ENCODE measurements around the gene FASN.

Gene FASN

DNA sequence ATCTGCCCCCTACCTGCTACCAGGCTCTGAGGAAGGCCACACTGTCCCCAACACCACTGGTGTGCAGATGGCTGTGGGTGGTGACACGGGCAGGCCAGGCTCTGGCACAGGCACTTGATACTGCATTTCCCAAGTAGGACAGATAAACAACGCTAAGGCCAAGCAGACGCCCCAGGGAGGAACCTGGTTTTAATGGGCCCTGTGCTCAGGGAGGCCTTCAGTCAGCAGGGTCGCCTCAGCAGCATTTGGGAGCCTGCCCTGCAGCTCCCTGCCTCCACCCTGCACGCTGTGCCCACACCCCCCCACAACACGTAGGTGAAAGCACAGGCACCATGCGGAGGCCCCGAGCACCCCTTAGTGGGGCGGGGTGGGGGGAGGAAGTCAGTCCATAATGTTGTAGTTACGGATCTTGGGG, 3.3 kb upstream of the FASN start:
- DNase-seq (ENCODE audit: low read depth) = no peak

- DNase-seq (ENCODE audit: low read depth) = no peak
These were observed 2.7 kb upstream of the FASN start for GRCh38 chr17:82100502-82101298.

DNA sequence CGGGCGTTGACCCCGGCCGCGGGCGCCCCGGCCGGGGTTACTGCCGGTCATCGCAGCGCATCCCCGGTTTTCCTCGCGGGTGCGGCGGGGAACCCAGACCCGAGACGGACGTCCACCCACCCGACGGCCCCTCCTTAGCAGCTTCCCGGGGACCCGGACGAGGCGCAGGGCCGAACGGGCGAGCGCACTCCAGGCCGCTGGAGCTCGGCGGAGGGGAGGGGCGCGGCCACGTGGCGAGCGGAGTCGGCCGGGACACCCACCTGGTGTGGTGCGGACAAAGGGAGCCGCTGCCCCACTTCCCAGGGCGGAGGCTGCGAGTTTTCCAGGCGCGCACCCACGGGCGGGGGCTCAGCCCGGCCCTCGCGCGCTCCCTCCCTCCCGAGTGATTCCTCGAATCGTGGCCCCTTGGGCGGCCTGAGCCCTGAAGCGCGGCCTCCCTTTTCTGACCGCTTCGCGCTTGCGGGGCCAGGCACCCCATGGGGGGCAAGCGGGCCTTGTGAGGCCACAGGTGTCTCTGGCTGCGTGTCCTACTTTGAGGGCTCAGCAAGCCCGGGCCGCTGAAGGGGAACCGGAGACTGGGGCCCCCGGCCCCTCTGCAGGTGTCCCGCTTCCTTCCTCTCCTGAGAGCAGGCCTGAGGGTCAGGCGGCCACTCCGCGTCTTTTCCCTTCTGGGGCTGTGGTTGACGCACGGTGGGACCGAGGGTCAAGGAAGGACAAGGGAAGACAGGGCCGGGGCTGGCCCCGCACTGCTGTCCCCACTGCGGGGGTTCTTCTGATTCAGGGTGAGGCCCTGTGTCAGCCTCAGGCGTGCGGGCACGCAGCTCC, 1.1 kb upstream of the FASN start:
- no peak for DNase-seq (ENCODE audit: low read depth)

GRCh38 chr17:82097919-82098168, 192 bp downstream of the FASN start:
- no peak for DNase-seq (ENCODE audit: low read depth)

DNA sequence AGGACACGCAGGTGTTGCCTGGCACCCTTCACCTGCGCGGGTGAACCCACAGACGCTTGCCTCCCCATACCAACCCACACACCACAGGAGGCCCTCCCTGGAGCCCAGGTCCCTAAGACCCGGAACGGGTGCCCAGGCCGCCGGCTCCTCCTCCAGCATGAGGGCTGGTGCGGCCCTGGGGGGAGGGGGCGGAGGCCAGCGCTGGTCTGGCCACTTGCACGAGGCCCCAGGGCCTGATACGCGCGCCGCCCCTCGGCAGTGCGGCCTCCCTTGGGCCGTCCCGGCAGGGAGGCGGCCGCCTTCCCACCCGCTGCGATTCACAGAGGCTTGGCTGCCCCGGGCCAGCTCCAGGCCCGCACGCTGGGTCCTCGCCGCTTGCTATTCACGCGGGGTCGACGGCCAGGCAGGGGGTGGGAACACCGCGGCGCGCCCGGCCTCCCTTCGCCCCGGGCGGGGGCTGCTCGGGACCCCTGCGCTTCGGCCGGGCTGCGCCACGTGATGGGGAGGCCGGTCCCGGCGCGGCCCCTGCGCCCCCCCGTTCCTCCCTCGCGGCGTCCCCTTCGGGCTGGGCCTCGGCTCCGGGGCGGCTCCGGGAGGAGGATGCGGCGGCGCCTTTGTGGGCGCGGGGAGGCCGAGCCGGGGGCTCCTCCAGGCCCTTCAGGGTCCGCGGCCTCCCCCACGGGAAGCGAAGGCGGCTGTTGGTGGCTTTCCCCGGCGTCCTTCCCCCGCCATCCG, 685 bp downstream of the FASN start:
- no peak for DNase-seq (ENCODE audit: low read depth)

GRCh38 chr17:82096709-82097183, 1.3 kb downstream of the FASN start:
- DNase-seq (ENCODE audit: low read depth) = no peak

GRCh38 chr17:82095777-82096708, 2.0 kb downstream of the FASN start:
- DNase-seq (ENCODE audit: low read depth) = no peak

DNA sequence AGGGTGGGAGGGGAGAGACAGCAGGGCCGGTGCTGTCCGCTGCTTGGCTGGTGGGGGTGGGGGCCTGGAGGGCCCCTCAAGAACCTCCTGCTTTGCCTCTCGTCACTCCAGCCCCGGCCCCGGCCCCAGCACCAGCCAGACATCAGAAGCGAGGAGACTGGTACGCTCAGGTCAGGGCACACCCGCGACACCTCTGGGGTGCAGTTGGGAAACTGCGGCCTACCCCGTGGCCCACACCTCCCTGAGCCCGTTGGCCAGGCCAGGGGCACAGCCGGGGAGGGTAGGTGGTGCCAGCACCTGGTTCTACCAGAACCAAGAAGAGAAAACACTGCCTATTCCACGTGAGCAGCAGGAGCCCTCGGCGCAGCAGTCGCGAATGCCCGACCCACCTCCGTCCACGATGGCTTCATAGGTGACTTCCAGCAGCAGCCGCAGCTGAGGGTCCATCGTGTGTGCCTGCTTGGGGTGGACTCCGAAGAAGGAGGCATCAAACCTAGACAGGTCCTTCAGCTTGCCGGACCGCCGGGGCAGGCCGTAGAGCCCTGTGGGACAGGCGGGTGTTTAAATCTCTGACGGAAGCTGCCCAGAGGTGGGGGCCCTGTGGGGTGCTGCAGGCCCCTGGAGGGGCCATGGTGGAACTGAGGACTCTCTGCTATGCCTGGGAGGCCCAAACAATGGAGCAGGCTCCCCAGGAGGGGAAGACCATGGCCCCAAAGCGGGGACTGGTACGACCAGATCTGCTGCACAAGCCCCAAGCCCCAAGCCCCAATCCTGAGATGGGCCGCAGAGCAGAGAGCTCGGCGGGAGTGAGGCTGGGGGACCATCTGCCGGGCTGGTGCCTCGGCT, 2.9 kb downstream of the FASN start:
- DNase-seq (ENCODE audit: low read depth) = no peak

- no peak for DNase-seq (ENCODE audit: low read depth)
These were observed 4.9 kb downstream of the FASN start for GRCh38 chr17:82092995-82093751.

- DNase-seq (ENCODE audit: low read depth) = no peak
These were observed 5.4 kb downstream of the FASN start for GRCh38 chr17:82092628-82092994.

- no peak for DNase-seq (ENCODE audit: low read depth)
These were observed 5.9 kb downstream of the FASN start for GRCh38 chr17:82092094-82092586.

GRCh38 chr17:82091264-82092066, 6.6 kb downstream of the FASN start:
- no peak for DNase-seq (ENCODE audit: low read depth)

DNA sequence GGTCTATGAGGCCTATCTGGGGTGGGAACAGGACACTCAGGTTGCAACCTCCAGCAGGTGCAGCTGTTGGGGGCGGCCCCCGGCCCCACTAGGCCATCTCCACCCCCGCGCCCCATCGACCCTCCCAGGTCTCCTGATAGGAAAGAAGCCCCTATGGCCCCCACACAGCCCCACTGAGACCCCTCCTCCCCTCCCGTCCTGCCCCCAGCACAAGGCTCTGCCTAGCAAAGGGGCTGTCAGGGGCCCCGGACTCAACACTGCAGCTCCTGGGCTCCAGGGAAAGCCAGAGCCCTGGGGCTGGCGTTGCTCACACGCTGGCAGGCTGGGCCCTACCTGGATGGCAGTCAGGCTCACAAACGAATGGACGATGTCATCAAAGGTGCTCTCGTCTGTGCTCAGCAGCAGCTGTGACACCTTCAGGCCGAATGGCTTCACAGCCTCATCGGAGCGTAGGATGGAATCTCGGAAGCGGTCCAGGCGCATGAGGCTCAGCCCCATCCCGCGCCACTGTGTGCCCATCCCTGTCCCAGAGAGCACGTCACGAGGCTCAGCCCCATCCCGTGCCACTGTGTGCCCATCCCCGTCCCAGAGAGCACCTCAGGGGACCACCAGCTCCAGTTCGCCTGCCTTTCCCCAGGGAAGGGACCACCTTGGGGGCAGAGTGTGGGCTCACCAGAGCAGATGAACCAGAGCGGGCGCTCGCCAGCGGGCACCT, 7.3 kb downstream of the FASN start:
- no peak for DNase-seq (ENCODE audit: low read depth)

DNA sequence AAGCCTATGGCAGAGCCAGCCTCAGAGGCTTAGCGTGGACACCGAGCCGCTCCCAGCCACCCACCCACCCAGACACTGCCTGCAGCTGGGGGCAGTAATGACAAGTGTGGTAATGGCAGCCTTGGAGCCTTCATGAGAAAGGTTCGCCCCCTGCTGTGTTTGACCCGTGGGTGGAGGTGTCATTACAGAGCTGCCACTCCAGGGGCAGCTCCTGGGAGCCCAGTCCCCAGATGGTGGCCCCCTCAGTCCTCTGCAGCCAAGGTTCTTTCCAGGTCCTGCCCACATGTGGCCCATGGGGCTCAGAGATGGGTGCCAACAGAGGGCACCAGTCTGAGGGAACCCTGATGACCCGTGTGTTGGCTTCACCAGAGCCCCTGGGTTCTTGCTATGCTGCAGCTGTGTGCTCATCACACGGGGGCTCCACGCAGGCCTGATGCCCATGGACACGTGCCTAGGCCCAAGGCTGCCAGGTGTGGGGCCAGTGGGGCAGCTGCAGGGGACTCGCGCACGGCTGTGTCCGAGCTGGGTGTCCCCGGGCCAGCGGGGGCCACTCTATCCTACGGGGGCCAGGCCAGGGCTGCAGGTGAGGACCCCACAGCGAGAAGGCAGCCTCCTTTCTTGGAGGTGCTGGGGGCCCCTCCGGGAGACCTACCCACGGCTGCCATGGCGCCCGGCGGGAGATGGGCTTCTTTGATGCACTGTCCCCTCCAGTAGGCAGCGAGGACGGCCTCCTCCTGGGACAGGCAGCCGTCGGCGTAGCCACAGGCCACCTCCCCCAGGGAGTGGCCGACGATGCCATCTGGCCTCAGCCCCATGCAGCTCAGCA, 8.1 kb downstream of the FASN start:
- DNase-seq (ENCODE audit: low read depth) = no peak

GRCh38 chr17:82088838-82089722, 9.0 kb downstream of the FASN start:
- DNase-seq (ENCODE audit: low read depth) = no peak
